ENCODE data around the gene TUB.
A peak's percentile ranks its signal among the peaks of the same experiment; 100 is the strongest.

The TUB gene

DNA sequence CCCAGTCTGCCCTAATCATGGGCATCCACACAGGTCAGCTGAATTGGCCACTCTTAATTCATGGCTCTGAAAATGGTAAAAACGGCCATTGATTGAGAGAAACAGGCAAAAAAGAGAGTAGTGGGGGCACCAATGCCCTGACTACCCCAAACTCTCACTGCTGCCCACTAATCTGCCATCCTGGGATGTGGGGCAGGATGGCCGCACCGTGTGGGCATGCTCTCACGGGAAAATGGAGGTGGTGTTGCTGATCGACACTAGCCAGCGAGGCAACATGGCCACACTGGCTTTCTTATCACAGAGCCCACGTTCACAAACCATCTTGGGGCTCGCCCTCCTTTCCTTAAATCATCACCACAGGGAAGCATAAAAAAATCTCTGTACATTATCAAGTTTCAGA is 11.2 kb upstream of the TUB start:
- no peak for DNase-seq (ENCODE audit: low spot score)

- DNase-seq (ENCODE audit: low spot score), result peak; percentile 70
Measured at GRCh38 chr11:8070417-8071115, 10.4 kb upstream of the TUB start.

GRCh38 chr11:8071616-8072581 is 9.1 kb upstream of the TUB start:
- no peak for DNase-seq (ENCODE audit: low spot score)

DNA sequence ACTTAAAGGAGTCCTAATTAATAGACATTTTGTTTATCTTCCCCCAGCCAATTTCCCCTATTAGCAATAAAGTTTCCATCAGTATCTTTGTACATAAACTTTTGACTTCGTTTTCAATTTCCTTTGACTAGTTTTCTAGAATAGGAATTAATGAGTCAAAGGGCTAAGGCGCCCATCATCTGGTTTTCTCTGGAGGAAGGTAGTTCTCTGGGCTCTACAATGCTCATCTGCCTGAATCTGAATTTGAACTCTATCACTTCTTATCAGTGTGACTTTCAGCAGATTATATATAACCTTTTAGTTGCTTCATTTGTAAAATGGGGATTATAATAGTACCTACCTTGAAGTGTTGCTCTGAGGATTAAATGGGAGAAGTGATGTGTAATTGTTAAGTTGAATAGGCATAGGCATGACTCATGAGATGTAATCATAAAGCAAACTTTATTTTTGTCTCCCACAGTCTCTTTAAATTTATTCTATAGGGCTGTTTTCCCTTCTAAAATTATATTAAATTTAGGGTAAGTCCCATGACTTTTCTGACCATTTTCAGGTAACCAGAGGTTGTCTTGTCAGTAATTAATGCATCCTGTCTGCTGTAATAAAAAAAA is 5.8 kb upstream of the TUB start:
- no peak for DNase-seq (ENCODE audit: low spot score)

DNA sequence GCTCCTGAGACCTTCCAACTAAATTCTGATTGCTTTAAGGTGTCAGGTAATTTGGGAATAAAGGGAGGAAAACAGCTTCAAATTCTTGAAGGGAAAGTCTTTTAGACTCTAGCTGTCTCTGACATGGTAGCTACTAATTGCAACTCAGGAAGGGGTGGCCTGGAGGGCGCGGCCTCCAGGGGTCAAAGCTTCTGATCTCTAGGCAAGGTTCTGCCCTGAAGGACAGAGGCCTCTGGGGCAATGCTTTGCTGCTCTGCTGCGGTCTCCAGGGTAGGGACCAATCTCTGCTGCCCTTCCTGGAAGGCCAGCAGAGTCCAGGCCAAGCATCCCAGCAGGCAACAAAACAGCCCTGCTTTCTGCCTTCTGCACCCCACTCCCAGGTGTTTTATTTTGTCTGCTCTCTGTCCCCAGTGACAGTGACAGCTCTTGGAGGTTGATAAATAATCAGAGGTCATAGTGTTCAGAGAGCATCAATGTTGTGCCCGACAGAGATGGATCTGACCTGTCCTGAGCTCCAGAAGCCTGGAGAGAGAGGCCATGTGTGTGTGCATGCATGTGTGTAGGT is 1.8 kb upstream of the TUB start:
- no peak for DNase-seq (ENCODE audit: low spot score)

DNA sequence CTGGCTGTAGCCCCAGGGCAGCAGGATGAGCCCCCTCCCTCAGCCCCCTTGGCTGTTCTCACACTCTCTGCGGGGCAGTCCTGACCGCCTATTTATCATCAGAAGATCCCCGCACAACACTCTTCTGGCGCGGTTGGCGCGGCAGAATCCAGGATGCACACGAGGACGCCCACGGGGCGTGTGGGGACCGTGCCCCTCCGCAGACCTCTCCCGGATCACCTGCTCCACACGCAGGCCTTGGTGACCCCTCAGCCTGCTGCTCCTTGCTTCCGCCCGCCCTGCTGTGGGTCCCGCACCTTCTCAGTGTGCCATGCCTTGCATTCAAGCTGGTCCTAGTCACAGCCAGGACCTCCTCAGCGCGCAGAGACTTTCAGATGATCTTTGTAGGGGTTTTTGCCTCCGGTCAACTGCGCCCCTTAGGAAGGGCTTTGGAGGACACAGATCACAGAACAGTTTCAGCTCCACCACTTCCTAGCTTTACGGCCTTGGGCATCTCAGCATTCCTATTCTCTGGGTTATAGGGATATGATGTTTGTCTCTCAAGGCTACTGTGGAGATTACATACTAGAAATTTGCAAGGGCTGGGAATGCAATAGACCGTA is 841 bp upstream of the TUB start:
- no peak for DNase-seq (ENCODE audit: low spot score)

GRCh38 chr11:8081591-8082250 is 710 bp downstream of the TUB start:
- DNase-seq (ENCODE audit: low spot score), result no peak

- DNase-seq (ENCODE audit: low spot score), result no peak
Measured at GRCh38 chr11:8082391-8083087, 1.5 kb downstream of the TUB start.

DNA sequence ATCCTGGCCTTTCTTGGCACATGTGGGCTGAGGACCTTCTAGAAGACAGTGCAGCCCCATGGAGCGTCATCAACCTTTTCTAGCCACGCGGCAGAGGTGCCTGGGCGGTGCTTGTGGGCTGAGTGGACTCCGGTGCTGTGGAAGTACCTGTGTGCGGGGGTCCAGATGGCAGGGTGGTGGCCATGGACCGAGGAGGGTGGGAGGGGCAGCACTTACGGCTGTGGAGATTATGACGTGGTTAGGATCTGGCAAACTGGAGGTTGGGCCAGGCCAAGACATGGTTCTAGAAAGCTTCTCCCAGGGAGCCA is 2.0 kb downstream of the TUB start:
- no peak for DNase-seq (ENCODE audit: low spot score)

DNA sequence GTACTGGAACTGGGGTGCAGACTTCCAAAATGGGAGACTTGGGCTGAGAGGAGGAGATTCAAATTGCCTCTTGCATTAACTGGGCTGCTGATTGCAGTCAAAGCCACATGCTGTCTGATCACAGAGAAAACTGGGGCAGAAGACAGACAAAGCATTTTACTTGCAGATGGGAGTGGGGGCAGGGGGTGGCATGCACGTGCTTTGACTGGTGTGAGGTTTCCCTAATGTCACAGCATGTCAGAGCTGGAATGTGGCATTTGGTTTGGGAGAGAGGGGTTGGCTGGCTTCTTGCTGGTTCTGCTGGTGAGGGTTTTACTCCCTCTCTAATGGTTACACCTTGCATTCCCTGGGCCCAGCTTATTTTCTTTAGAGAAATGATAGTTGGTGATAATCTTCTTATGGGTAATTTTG is 2.9 kb downstream of the TUB start:
- no peak for DNase-seq (ENCODE audit: low spot score)

- no peak for DNase-seq (ENCODE audit: low spot score)
Measured at GRCh38 chr11:8084352-8084751, 3.3 kb downstream of the TUB start.

DNA sequence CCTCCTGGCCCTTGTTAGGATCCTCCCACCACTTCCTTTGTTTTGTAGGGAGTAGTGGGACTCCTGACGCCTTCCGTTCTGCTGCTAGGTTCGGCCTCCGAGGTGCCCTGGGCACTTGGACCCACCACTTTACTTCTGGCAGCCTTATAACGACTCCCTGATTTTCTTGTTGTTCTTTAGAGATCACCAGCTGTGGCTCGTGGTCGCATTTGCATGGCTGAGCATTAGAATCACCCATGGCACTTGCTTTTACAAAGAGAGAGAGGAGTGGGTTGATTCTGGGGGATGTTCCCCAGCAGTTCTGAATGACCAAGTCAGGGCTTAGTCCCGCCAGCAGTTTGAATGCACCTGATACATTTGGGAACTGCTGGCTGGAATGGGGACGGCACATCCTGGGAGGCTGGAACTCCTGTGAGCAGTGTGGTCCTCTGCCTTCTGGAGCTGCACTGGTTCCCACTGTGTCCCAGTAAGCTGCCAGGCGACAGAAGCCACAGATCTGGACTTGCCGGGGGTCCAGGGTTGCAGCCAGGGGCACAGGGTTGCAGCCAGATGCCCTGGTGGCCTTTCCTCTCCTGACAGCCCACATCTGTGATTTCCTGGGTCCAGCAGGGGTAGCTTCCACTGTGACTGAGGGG is 4.1 kb downstream of the TUB start:
- DNase-seq (ENCODE audit: low spot score), result no peak

- no peak for DNase-seq (ENCODE audit: low spot score)
Measured at GRCh38 chr11:8086001-8086479, 5.0 kb downstream of the TUB start.

DNA sequence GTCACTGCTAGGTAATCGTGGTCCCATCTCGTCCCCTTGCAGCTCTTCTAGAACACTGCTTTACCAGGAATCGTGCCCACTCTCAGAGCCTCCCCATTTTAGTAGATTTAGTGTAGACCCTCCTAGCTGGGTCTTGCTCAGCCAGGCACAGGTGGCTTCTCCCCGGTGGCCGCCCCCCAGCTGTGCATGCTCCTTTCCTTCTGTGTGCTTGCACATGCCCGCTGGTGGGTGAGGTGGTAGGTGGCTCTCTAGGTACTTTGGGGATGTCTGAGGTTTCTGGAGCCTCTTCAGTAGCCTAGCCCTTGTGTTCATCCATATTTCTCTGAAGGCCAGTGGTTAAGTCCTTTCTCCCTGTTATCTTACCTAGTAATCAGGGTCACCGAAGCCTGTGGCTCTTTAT is 5.6 kb downstream of the TUB start:
- no peak for DNase-seq (ENCODE audit: low spot score)

DNA sequence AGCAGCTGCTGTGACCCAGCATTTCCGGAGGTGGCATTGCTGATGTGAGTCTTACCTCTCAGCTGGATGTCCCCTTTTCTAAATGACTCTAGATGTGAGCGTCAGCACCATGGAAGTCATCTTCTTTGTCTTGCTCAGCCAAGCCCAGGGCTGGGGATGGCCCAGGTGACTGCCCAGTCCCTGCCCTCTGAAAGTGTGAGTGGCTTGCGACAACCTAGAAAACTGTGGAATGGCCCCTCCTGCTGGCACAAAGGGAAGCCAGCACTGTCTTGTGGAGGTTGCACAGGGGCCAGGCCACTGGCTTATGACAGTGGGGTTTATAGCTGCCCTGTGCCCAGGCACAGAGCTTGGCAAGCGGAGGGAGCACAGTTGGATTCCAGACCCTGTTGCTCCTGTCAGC is 6.2 kb downstream of the TUB start:
- DNase-seq (ENCODE audit: low spot score), result no peak

DNA sequence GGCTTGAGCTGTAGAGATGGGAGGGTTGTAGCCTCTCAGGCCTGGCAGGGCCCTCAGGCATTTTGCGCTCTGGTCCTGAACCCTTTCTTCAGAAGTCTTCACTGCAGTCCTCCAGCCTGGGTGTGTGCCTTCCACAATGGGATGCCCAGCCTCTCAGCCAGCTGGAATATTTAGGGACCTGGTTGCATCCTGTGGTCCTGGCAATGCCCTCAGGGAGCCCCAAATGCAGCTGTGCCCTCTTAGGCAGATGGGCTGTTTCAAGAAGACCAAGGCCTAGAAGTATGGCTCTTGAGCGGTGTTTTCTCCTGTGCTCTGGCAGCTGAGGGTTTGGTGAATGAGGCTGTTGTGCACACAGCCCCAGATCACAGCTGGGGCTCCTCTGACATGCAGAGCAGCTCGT is 6.7 kb downstream of the TUB start:
- no peak for DNase-seq (ENCODE audit: low spot score)

DNA sequence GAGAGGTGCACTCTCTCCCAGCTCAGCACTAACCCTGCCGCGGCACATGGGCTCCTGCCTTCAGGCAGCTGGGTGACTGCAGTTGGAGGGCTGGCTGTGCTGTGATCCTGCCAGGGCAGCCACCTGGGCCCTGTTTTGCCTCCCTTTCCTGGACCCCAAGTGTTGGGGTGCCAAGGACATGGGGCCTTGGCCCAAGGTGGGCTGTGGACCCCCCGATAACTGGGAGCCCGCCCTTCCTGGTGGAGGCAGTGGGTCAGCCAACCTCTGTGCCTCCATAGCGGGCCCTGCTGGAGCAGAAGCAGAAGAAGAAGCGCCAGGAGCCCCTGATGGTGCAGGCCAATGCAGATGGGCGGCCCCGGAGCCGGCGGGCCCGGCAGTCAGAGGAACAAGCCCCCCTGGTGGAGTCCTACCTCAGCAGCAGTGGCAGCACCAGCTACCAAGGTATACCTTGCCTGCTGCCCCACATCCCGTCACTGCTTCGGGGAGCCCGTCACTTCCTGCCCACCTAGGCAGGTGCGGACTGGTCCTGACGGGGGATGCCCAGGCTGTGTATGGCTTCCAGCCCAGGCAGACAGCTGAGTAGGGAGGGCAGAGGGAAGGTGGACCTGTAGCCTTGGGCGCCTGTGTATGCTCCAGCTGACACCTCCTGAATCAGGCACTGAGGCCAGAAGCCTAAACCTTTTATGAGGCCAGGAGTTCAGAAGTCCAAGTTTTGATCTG is 8.9 kb downstream of the TUB start:
- DNase-seq (ENCODE audit: low spot score), result no peak

DNA sequence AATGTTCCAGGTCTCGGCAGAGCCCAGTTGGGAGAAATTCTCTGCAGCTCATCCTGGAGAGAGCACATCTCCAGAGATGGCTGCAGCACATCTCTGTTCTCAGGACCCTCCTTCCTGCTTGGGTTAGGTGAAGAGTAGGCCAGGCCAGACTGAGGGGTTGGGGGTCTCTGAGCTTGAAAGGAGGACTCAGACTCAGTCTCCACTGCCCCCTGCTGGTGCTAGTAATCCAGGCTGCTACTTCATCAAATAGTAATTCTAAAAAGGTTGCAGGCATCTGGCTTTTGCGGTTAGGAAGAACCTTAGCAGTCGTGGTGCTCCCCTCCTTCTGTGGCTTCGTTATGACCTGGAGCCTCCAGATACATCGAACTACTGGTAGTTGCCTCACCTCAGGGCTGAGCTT is 9.7 kb downstream of the TUB start:
- peak; percentile 58 for DNase-seq (ENCODE audit: low spot score)

- DNase-seq (ENCODE audit: low spot score), result no peak
Measured at GRCh38 chr11:8091721-8092120, 10.7 kb downstream of the TUB start.

All from NAMALWA (cell line).